AG10803 (cell line): ENCODE results near the gene DHPS.
A peak's percentile ranks its signal among the peaks of the same experiment; 100 is the strongest.

ENCODE experiments used
- DNase-seq: peaks from one replicate; pipeline ENCODE4 v3.0.0; 2010; ENCODE audit warnings: low read depth
- H3K4me3 ChIP-seq: 2 replicates; pipeline ENCODE4 v1.5.1; 2011; ENCODE audit warnings: mild to moderate bottlenecking, low read length, control low read depth
- TF ChIP-seq, protein P1 (sequence below): conservative IDR thresholded peaks from 2 replicates; pipeline ENCODE4 v1.5.1; 2011; ENCODE audit warnings: mild to moderate bottlenecking, low read length, control low read depth, inconsistent platforms

The DHPS gene

DNA sequence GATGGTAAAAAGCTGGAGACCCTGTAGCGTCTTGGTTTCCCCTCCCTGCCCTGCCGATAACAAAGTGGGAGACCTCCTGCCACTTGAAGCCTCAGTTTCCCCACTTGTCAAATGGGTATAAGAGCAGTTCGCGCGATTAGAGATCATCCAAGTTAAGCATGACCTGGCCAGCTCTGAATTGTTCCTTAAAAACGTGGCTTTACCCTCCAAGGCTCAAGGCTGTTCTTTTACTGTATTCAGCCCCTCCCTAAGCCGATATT is 41.6 kb upstream of the DHPS start:
- TF ChIP-seq, protein P1, sequence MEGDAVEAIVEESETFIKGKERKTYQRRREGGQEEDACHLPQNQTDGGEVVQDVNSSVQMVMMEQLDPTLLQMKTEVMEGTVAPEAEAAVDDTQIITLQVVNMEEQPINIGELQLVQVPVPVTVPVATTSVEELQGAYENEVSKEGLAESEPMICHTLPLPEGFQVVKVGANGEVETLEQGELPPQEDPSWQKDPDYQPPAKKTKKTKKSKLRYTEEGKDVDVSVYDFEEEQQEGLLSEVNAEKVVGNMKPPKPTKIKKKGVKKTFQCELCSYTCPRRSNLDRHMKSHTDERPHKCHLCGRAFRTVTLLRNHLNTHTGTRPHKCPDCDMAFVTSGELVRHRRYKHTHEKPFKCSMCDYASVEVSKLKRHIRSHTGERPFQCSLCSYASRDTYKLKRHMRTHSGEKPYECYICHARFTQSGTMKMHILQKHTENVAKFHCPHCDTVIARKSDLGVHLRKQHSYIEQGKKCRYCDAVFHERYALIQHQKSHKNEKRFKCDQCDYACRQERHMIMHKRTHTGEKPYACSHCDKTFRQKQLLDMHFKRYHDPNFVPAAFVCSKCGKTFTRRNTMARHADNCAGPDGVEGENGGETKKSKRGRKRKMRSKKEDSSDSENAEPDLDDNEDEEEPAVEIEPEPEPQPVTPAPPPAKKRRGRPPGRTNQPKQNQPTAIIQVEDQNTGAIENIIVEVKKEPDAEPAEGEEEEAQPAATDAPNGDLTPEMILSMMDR, result no peak
- H3K4me3 ChIP-seq, result peak overlapping the region; percentile 86
- DNase-seq, result no peak

DNA sequence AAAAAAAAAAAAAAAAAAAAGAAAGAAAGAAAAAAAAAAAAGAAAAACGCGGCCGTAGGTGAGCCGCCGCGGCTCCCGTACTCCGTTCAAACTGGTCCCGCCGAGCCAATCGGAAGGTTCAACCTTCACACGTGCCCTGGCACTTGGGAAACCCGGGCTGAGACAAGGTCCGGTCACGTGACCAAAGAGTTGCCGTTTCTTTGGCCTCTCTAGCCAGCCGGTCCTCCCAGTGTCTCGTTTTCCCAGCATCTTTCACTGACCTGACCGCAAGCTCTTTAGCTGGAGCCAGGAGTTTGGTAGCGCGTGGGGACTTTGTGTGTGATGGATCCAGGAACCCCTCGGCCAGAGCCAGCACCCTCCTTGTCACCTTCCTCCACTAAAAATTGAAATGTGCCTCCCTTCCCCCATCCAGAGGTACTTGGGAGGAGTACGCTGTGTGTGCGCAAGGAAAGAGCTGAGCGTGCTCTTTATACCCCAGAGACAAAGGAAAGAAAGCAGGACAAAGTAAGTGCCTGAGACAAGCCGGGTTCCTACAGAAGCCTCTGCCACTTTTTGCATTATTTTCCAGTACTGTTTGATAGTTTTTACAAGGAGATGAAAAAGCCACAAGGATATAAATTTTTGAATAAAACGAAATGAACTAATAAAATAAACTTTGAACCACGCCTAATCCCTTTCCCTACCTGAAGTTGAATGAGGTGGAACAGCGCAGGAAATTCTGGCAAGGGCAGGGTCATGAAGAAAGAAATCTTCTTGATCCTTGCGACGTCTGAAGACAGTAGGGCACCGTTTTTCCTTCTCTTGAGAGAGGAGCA is 41.1 kb upstream of the DHPS start:
- DNase-seq, result peak; percentile 99
- TF ChIP-seq, protein P1, result no peak
- H3K4me3 ChIP-seq, result peak overlapping the region; percentile 86

DNA sequence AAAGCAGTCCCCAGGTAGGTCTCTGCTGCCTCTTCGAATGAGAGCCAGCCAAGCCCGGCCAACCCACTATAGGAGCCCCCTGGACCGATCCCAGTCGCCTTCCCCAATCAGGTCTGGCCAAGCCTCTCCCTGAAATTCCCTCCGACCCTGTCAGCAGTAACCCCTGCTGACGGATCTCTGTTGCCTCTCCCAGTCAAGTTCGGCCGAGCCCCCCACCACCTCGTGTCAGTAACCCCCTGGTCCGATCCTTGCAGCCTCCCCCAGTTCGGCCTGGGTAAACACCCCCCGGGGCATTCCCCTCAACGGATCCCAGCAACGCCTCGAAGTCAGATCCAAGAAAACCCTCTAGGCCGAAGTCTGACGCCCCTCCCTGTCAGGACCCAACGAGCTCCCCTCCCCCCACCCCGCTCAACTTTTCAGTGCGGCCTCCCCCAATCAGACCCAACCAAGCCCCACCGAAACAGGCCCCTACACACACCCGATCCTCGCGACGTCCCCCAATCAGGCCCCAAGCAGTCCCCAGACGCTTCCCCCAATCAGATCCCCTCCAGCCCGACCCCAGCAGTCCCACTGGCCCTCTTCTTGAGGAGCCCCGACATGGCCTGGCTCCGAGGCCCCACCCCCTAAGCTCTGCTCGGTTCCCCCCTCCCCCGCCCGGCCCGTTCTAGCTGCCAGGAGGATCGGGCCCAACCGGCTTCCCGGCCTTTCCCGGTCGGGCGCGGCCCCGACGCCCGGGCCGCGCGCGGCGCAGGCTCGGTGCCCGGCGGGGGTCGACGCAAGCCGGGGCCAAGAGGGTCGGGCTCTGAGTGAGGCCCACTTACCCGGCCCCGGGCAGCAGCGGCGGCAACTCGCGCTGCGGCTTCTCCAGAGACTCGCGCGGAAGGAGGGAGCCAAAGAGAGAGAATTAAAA is 40.2 kb upstream of the DHPS start:
- TF ChIP-seq, protein P1, result no peak
- DNase-seq, result peak; percentile 70
- peak overlapping the region; percentile 86 for H3K4me3 ChIP-seq

DNA sequence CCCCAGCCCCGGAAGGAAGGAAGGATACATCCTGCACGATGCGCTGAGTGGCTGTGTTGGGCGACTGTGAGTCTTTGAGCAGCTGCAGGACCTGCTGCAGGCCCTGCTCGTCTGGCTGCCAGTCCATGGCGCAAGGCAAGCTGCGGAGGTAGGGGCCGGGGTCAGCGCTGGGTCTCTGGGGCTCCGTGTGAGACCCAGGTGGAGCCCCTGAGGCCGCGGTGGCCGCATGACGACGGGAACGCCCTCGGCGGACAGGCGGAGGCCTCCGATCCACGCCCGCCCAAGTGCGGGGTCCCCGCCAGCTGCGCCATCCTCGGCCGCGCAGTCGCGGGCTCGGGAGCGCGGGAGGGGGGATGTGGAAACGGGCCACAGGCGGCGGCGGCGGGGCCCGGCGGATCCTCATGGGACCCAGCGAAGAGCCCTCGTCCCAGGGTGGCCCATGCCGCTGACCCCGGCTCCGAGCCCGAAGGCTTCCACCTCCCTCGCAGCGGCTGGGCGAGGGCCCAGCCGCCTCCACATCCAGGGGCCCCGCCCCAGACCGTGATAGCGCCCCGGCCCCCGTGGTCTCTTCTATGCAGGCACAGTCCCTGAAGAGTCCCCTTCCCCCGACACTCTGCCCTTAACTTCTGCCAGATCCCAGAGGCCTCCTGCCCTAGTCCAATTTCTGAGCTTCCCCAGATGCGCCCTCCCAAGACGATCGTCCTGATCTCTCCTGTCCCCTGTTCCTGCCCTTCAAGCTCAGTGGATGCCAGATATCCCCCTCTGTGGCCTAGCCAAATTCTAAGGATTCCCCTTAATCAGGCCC is 39.4 kb upstream of the DHPS start:
- peak overlapping the region; percentile 86 for H3K4me3 ChIP-seq
- TF ChIP-seq, protein P1, result no peak
- peak; percentile 29 for DNase-seq

DNA sequence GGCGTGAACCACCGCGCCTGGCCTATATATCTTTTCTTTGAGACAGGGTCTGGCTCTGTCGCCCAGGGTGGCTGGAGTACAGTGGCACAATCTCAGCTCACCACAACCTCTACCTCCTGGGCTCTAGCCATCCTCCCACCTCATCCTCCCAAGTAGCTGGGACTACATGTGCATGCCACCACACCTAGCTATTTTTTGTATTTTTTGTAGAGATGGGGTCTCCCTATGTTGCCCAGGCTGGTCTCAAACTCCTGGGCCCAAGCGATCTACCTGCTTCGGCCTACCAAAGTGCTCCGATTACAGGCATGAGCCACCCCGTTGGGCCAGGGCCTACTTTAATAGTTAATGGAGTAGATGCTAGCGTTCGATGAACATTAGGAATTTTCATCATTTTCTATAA is 38.6 kb upstream of the DHPS start:
- DNase-seq, result no peak
- TF ChIP-seq, protein P1, result no peak
- H3K4me3 ChIP-seq, result peak overlapping the region; percentile 86

DNA sequence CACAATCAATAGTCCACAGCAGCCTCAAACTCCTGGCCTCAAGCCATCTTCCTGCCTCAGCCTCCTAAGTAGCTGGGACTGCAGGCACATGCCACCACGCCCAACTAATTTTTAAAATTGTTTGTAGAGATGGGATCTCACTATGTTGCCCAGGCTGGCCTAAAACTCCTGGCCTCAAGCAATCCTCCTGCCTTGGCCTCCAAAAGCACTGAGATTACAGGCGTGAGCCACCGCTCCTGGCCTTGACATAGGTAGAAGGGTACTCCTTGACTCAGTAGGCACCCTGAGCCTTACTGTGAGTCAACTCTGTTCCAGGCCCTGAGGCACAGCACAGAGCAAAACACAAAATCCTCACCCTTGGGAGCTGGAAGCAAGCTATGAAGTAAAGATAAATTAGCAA is 34.2 kb upstream of the DHPS start:
- TF ChIP-seq, protein P1, result no peak
- DNase-seq, result no peak
- H3K4me3 ChIP-seq, result no peak overlapping the region
